Esophagus muscularis mucosa (tissue), 4 donors: ENCODE results near the gene CCNB1. TPM values are rescaled to one million over a fixed set of nuclear protein-coding genes. Genes with fewer than 3 reads are reported as not detected.

Experiments used
- DNase-seq: peaks from one replicate; pipeline ENCODE4 v3.0.0-alpha.2; 2017; ENCODE audit errors: extremely low spot score
- H3K27ac ChIP-seq, 4 donors: fragments of 200-600 bp; sonication (generic); replicated peaks in 1 of 4; 1 replicate in 3 of 4; 2 replicates in 1 of 4; pipeline ENCODE4 v1.5.1; 2016 to 2019; ENCODE audit warnings: mild to moderate bottlenecking in 1 of 4
- H3K27me3 ChIP-seq, 4 donors: fragments of 200-600 bp; sonication (generic); one replicate each; pipeline versions ENCODE4 v1.5.1 to v1.6.0; 2016 to 2019
- H3K36me3 ChIP-seq, 4 donors: fragments of 200-600 bp; sonication (generic); one replicate each; pipeline ENCODE4 v1.5.1; 2016 to 2019
- H3K4me1 ChIP-seq, 4 donors: fragments of 200-600 bp; sonication (generic); one replicate each; pipeline ENCODE4 v1.5.1; 2016 to 2019
- H3K4me3 ChIP-seq, 4 donors: fragments of 200-600 bp; sonication (generic); 1 replicate in 2 of 4; 2 replicates in 2 of 4; pipeline ENCODE4 v1.5.1; 2016 to 2019; ENCODE audit warnings: mild to moderate bottlenecking in 4 of 4, moderate library complexity in 1 of 4
- H3K9me3 ChIP-seq, 4 donors: fragments of 200-600 bp; sonication (generic); 1 replicate in 3 of 4; 2 replicates in 1 of 4; pipeline ENCODE4 v1.5.1; 2016 to 2019
- CTCF ChIP-seq, 3 experiments: fragments of 200-600 bp in 2 of 3; fragments of 450-650 bp in 1 of 3; sonication (generic) in 2 of 3; IDR thresholded peaks; one replicate each; pipeline ENCODE4 v1.5.1; 2017 to 2019; ENCODE audit warnings: antibody characterized with exemption in 3 of 3, mild to moderate bottlenecking in 2 of 3, moderate library complexity in 1 of 3
- EP300 ChIP-seq: sonication (generic); formaldehyde crosslinking; IDR thresholded peaks from one replicate; pipeline ENCODE4 v1.6.1; 2017; ENCODE audit warnings: antibody characterized with exemption
- POLR2A ChIP-seq: fragments of 450-650 bp; IDR thresholded peaks from one replicate; pipeline ENCODE4 v1.6.1; 2017; ENCODE audit warnings: antibody characterized with exemption, moderate library complexity, mild to moderate bottlenecking, low read depth
- POLR2AphosphoS5 ChIP-seq, 2 donors: sonication (generic); formaldehyde crosslinking; IDR thresholded peaks; one replicate each; pipeline ENCODE4 v1.6.1; 2017; ENCODE audit warnings: antibody characterized with exemption in 2 of 2
- WGBS: methylation state at CpG from one replicate; pipeline ENCODE4 v1.1.5; 2018; 5-methylcytosine and 5-hydroxymethylcytosine counted together
- intact Hi-C: fragments of 100-400 bp; cut with DNase I; formaldehyde crosslinking; loops from one replicate; pipeline ENCODE4 v1.15.1; 2023
- total RNA-seq, 4 donors: library from RNA; depleted of rRNA; stranded (reverse); fragments of >200 nt; gene quantifications; one replicate each; pipeline versions ENCODE4 v1.1.0 to v1.2.1, GENCODE V29; 2016

The CCNB1 gene
- 1 to 10 TPM in 3 of 4 donors, under 1 TPM in 1; 0.83 to 2.8 (median 2.2) TPM for total RNA-seq

- Histone ChIP-seq H3K4me3 (peak within 1 kb of the TSS; percentile 69 to 79 (median 72)), H3K4me1 (peaks cover 9 to 18% (median 15%) of the 10 kb centered on the region in 4 donors), H3K27me3 (no peaks in the 10 kb centered on the region), H3K36me3 (peaks cover 0 to 8% (median 3%) of the 10 kb centered on the region in 4 donors), H3K9me3 (no peaks in the 10 kb centered on the region), H3K27ac (peak within 1 kb of the TSS; percentile 35 to 66 (median 51))
- WGBS, result 3% methylated on average over 36 of the region's 50 CpGs
- intact Hi-C loops, result loop anchor here (5.0 to 10.0 kb wide), 2 partner anchors 48 to 70 kb away; a partner anchor contains a TSS
- TF ChIP-seq CTCF (IDR thresholded peaks at IDR 0.05), result peak in 1 of 3 experiments; percentile 18
- peak; percentile 55 to 86 for TF ChIP-seq POLR2AphosphoS5 (IDR thresholded peaks at IDR 0.05)
- TF ChIP-seq POLR2A, result no peak
- TF ChIP-seq EP300, result no peak
- peak; percentile 99 for DNase-seq
Observed at GRCh38 chr5:69166686-69167492, at the start of gene CCNB1. TSS of gene CCNB1 (plus strand) at chr5:69167150. CDS start at chr5:69167263, 113 bp downstream.

- Histone ChIP-seq H3K9me3 (no peaks in the 10 kb centered on the region), H3K36me3 (peaks cover 26 to 90% (median 55%) of the 10 kb centered on the region in 4 donors), H3K27me3 (no peaks in the 10 kb centered on the region), H3K4me1 (no peaks in the 10 kb centered on the region), H3K4me3 (no peak overlapping the region), H3K27ac (no peak overlapping the region)
- intact Hi-C loops, result no loop called here
- DNase-seq, result no peak
- TF ChIP-seq POLR2A (no peak), EP300 (no peak), CTCF (IDR thresholded peaks at IDR 0.05) (no peak), POLR2AphosphoS5 (IDR thresholded peaks at IDR 0.05) (no peak)
Observed at GRCh38 chr5:69129413-69129812, 37.5 kb upstream of the CCNB1 start.

GRCh38 chr5:69130241-69130640 lies 36.7 kb upstream of the CCNB1 start:
- intact Hi-C loops, result no loop called here

GRCh38 chr5:69131304-69131703 lies 35.6 kb upstream of the CCNB1 start:
- Histone ChIP-seq H3K9me3 (no peaks in the 10 kb centered on the region), H3K4me1 (no peaks in the 10 kb centered on the region), H3K27me3 (no peaks in the 10 kb centered on the region), H3K4me3 (no peak overlapping the region), H3K36me3 (peaks cover 11 to 71% (median 41%) of the 10 kb centered on the region in 4 donors), H3K27ac (no peak overlapping the region)
- TF ChIP-seq POLR2AphosphoS5 (IDR thresholded peaks at IDR 0.05), result no peak
- TF ChIP-seq POLR2A, result no peak
- no peak for TF ChIP-seq EP300
- no peak for TF ChIP-seq CTCF (IDR thresholded peaks at IDR 0.05)
- DNase-seq, result peak; percentile 12
- intact Hi-C loops, result no loop called here

More at GRCh38 chr5:69130241-69130640, 36.7 kb upstream of the CCNB1 start:
- no peak for TF ChIP-seq CTCF (IDR thresholded peaks at IDR 0.05)
- no peak for TF ChIP-seq EP300
- no peak for TF ChIP-seq POLR2A
- no peak for TF ChIP-seq POLR2AphosphoS5 (IDR thresholded peaks at IDR 0.05)
- Histone ChIP-seq H3K4me1 (no peaks in the 10 kb centered on the region), H3K27me3 (no peaks in the 10 kb centered on the region), H3K36me3 (peaks cover 18 to 82% (median 47%) of the 10 kb centered on the region in 4 donors), H3K4me3 (no peak overlapping the region), H3K9me3 (no peaks in the 10 kb centered on the region), H3K27ac (no peak overlapping the region)
- no peak for DNase-seq
- WGBS, result 79% methylated on average over 2 of the region's 2 CpGs
